ENCODE results near the gene NUPR1. TPM values are rescaled to one million over a fixed set of nuclear protein-coding genes. Genes with fewer than 3 reads are reported as not detected.

NUPR1 gene
- total RNA-seq, 1 experiment from 2014 or later = 0.19 TPM

DNA sequence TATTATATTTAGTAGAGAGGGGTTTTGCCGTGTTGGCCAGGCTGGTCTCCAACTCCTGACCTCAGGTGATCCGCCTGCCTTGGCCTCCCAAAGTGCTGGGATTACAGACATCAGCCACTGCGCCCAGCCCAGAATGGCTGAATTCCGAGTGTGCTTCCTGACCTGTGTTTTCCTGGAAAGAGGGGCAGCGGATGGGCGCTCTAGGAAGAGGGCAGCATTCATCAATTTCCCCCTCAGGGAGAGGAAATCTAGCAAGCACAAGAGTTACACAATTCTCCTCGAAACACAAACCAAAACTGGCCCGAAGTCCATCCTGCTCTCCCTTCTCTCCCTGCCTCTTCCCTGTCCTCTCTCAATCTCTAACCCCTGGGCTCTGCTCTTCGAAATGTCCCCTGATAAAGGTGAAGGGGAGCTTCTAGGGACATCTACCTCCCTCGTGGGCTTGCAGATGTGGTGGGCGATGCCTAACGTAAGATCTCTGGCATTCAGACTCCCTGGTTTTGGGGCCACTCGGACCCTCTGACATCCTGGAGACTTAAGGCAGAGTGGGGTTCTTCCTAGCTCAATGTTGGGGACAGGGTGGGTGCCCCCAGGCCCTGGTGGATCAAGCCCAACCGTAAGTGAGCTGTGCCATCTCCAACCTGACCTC, 33.2 kb downstream of the NUPR1 start:
- Histone ChIP-seq H3K27me3 (replicated peaks; ENCODE audit: insufficient read depth, low read depth, low read length, poor library complexity) (peaks cover 11% of the 10 kb centered on the region), H3K27ac (ENCODE audit: low read depth, low read length, poor library complexity, severe bottlenecking) (no peak overlapping the region), H3K9me3 (ENCODE audit: low read depth, low read length, poor library complexity, severe bottlenecking) (no peaks in the 10 kb centered on the region), H3K36me3 (ENCODE audit: insufficient read depth, low read length, poor library complexity, severe bottlenecking) (no peaks in the 10 kb centered on the region), H3K4me1 (ENCODE audit: insufficient read depth, low read length, poor library complexity, severe bottlenecking) (no peaks in the 10 kb centered on the region), H3K4me3 (ENCODE audit: low read depth, low read length, poor library complexity, severe bottlenecking) (no peak overlapping the region)
- TF ChIP-seq EZH2 (IDR thresholded peaks at IDR 0.05; ENCODE audit: borderline replicate concordance, low read depth, low read length, poor library complexity, severe bottlenecking) = no peak
- TF ChIP-seq, protein P1, sequence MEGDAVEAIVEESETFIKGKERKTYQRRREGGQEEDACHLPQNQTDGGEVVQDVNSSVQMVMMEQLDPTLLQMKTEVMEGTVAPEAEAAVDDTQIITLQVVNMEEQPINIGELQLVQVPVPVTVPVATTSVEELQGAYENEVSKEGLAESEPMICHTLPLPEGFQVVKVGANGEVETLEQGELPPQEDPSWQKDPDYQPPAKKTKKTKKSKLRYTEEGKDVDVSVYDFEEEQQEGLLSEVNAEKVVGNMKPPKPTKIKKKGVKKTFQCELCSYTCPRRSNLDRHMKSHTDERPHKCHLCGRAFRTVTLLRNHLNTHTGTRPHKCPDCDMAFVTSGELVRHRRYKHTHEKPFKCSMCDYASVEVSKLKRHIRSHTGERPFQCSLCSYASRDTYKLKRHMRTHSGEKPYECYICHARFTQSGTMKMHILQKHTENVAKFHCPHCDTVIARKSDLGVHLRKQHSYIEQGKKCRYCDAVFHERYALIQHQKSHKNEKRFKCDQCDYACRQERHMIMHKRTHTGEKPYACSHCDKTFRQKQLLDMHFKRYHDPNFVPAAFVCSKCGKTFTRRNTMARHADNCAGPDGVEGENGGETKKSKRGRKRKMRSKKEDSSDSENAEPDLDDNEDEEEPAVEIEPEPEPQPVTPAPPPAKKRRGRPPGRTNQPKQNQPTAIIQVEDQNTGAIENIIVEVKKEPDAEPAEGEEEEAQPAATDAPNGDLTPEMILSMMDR (conservative IDR thresholded peaks at IDR 0.05; ENCODE audit: low read depth, low read length) = no peak
- ChIA-PET CTCF (no interaction called here), POLR2A (ENCODE audit: low non-redundant PET) (no interaction called here)
- BruUV-seq (replicated peaks) = no TSS peak
- no peak for DNase-seq (ENCODE audit: low spot score)
- intact Hi-C loops (cut with micrococcal nuclease; ENCODE audit: unreplicated experiment) = no loop called here

DNA sequence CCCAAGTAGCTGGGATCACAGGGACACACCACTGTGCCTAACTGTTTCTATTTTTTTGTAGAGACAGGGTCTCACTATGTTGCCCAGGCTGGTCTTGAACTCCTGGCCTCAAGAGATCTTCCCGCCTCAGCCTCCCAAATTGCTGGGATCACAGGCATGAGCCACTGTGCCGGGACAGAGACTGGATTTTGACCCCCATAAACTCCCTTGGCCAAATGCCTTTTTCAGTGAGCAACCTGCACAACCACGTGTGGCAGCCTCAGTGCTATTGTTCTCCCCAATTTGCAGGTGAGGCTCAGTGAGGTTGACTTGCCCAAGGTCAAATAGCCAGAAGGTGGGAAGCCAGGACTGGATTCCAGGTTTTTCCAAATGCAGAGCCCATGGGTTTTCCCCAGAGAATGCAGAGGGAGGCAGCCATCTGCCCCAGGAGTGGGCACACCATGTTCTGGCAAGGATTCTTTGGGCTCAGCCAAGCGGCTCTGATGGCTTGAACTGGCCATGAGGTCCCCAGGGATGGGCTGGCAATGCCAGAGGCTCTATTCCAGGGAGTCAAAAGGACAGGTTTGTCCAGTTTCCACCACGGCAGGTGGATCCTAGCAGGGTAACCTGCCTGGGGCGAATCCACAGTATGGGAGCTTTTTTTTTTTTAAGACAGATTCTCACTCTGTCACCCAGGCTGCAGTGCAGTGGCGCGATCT, 33.9 kb downstream of the NUPR1 start:
- CTCF ChIA-PET = no interaction called here
- Histone ChIP-seq H3K4me3 (ENCODE audit: low read depth, low read length, poor library complexity, severe bottlenecking) (no peak overlapping the region), H3K36me3 (ENCODE audit: insufficient read depth, low read length, poor library complexity, severe bottlenecking) (no peaks in the 10 kb centered on the region), H3K4me1 (ENCODE audit: insufficient read depth, low read length, poor library complexity, severe bottlenecking) (no peaks in the 10 kb centered on the region), H3K9me3 (ENCODE audit: low read depth, low read length, poor library complexity, severe bottlenecking) (no peaks in the 10 kb centered on the region), H3K27ac (ENCODE audit: low read depth, low read length, poor library complexity, severe bottlenecking) (no peak overlapping the region), H3K27me3 (replicated peaks; ENCODE audit: insufficient read depth, low read depth, low read length, poor library complexity) (peaks cover 11% of the 10 kb centered on the region)
- intact Hi-C loops (cut with micrococcal nuclease; ENCODE audit: unreplicated experiment) = no loop called here
- TF ChIP-seq, protein P1 (conservative IDR thresholded peaks at IDR 0.05; ENCODE audit: low read depth, low read length) = no peak
- TF ChIP-seq EZH2 (IDR thresholded peaks at IDR 0.05; ENCODE audit: borderline replicate concordance, low read depth, low read length, poor library complexity, severe bottlenecking) = no peak
- POLR2A ChIA-PET (ENCODE audit: low non-redundant PET) = no interaction called here
- no TSS peak for BruUV-seq (replicated peaks)
- DNase-seq (ENCODE audit: low spot score) = no peak

DNA sequence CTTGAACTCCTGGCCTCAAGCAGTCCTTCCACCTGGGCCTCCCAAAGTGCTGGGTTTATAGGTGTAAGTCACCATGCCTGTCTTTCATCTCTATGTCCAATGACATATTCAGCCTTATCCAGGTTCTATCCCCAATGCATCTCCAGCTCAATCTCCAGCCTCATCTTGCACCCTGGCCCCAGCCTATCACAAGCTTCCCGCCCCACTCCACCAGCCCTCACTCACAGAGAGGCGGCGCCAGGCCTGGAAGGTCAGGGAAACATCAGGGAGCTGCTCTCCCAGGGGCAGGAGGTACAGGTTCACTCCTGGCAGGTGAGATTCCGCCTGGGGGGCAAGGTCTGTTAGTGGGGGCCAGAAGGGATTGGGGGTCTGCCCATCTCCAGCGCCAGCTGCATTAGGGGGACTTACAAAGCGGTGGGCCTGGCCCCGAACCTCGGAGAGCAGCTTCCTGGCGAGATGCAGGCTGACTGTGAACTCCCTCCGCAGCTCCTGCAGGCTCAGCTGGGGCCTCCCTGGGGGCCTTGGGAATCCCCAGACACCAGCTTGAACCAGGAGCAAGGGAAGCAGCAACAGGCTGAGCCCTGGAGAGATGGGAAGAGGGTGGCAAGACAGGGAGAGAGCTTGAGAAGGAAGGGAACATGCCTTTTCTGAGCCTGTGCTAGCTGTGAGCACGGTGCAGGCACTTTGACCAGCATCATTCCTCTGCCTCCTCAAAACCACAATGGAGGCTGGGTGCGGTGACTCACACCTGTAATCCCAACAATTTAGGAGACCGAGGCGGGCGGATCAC, 35.1 kb downstream of the NUPR1 start:
- H3K4me1 ChIP-seq (ENCODE audit: insufficient read depth, low read length, poor library complexity, severe bottlenecking) = no peaks in the 10 kb centered on the region
- POLR2A ChIA-PET (ENCODE audit: low non-redundant PET) = no interaction called here
- BruUV-seq (replicated peaks) = no TSS peak
- DNase-seq (ENCODE audit: low spot score) = no peak
- CTCF ChIA-PET = interaction anchor here (0.5 kb wide), 1 partner anchor 12 kb away, joined by 3 read pairs; the partner anchor contains the start of gene CLN3
- no peaks in the 10 kb centered on the region for H3K36me3 ChIP-seq (ENCODE audit: insufficient read depth, low read length, poor library complexity, severe bottlenecking)
- no peaks in the 10 kb centered on the region for H3K9me3 ChIP-seq (ENCODE audit: low read depth, low read length, poor library complexity, severe bottlenecking)
- intact Hi-C loops (cut with micrococcal nuclease; ENCODE audit: unreplicated experiment) = no loop called here
- TF ChIP-seq EZH2 (IDR thresholded peaks at IDR 0.05; ENCODE audit: borderline replicate concordance, low read depth, low read length, poor library complexity, severe bottlenecking) = no peak
- TF ChIP-seq, protein P1 (conservative IDR thresholded peaks at IDR 0.05; ENCODE audit: low read depth, low read length) = no peak
- no peak overlapping the region for H3K4me3 ChIP-seq (ENCODE audit: low read depth, low read length, poor library complexity, severe bottlenecking)
- H3K27ac ChIP-seq (ENCODE audit: low read depth, low read length, poor library complexity, severe bottlenecking) = no peak overlapping the region
- peaks cover 11% of the 10 kb centered on the region for H3K27me3 ChIP-seq (replicated peaks; ENCODE audit: insufficient read depth, low read depth, low read length, poor library complexity)
